Activated naive CD8-positive, alpha-beta T cell treated with anti-CD3 and anti-CD28 coated beads for 36 hours (primary cell): ENCODE data around the gene BCL6B. TPM values are rescaled to one million over a fixed set of nuclear protein-coding genes. Genes with fewer than 3 reads are reported as not detected.
A peak's percentile ranks its signal among the peaks of the same experiment; 100 is the strongest.
"Not testable (repeated sequence)": the region's sequence is repeated elsewhere in the genome, so short reads cannot be mapped to it uniquely, and the experiment has no call there.

ENCODE experiments used
- DNase-seq: peaks from one replicate; pipeline ENCODE4 v3.0.0; 2021
- H3K27ac Mint-ChIP-seq: one replicate; pipeline ENCODE4 v1.8.0; 2022; ENCODE audit warnings: mild to moderate bottlenecking, moderate library complexity, mixed read lengths
- H3K27me3 Mint-ChIP-seq: one replicate; pipeline ENCODE4 v1.8.0; 2022; ENCODE audit warnings: mild to moderate bottlenecking, mixed read lengths
- H3K36me3 Mint-ChIP-seq: one replicate; pipeline ENCODE4 v1.8.0; 2021; ENCODE audit warnings: mild to moderate bottlenecking, mixed read lengths
- H3K4me1 Mint-ChIP-seq: one replicate; pipeline ENCODE4 v1.8.0; 2021; ENCODE audit warnings: mixed read lengths
- H3K4me3 Mint-ChIP-seq: one replicate; pipeline ENCODE4 v1.8.0; 2022; ENCODE audit warnings: mild to moderate bottlenecking, moderate library complexity, mixed read lengths
- H3K9me3 Mint-ChIP-seq: one replicate; pipeline ENCODE4 v1.8.0; 2022; ENCODE audit warnings: mixed read lengths
- total RNA-seq, 2 experiments: library from RNA; stranded (reverse); gene quantifications; one replicate each; pipeline ENCODE4 v1.2.3, GENCODE V29; 2021

Gene BCL6B
- 1 to 10 TPM in 1 of 2 experiments, under 1 TPM in 1; 0.85 to 1.0 TPM for total RNA-seq

GRCh38 chr17:7022781-7023571, at the start of gene BCL6B:
Gene BCL6B, plus strand, starts transcription at chr17:7023050. Its CDS starts 622 bp downstream, at chr17:7023672.
- Mint-ChIP-seq H3K36me3 (peaks cover 2% of the 10 kb centered on the region), H3K27ac (peak within 1 kb of the TSS; percentile 62), H3K4me3 (peak within 1 kb of the TSS; percentile 67), H3K27me3 (peaks cover 12% of the 10 kb centered on the region), H3K4me1 (peaks cover 40% of the 10 kb centered on the region), H3K9me3 (no peaks in the 10 kb centered on the region)
- DNase-seq: no peak

- H3K27ac Mint-ChIP-seq, H3K36me3 Mint-ChIP-seq, H3K27me3 Mint-ChIP-seq, DNase-seq, H3K4me3 Mint-ChIP-seq, H3K4me1 Mint-ChIP-seq, H3K9me3 Mint-ChIP-seq: not testable (repeated sequence)
Measured at GRCh38 chr17:6979440-6979839, 43.4 kb upstream of the BCL6B start.

DNA sequence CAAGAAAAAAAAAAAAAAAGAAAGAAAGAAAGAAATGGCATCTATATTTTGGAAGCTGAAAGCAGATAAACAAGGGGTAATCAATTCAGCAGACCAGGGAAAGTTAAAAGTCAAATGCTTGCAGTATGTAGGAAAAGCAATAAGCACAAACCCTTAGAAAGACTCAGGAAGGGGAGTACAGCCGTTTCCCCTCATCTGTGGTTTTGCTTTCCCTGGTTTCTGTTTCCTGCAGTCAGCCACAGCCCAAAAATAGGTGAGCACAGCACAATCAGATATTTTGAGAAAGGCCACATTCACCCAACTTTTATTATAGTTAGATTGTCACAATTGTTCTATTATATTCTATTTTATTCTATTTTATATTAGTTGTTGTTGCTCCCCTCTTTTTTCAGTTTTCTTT, 41.4 kb upstream of the BCL6B start:
- Mint-ChIP-seq H3K9me3 (no peaks in the 10 kb centered on the region), H3K27ac (no peak overlapping the region), H3K27me3 (no peaks in the 10 kb centered on the region), H3K4me1 (peaks cover 8% of the 10 kb centered on the region), H3K36me3 (peaks cover 3% of the 10 kb centered on the region), H3K4me3 (no peak overlapping the region)
- no peak for DNase-seq

- peaks cover 8% of the 10 kb centered on the region for H3K4me1 Mint-ChIP-seq
- H3K27ac Mint-ChIP-seq: no peak overlapping the region
- no peaks in the 10 kb centered on the region for H3K27me3 Mint-ChIP-seq
- H3K36me3 Mint-ChIP-seq: no peaks in the 10 kb centered on the region
- H3K9me3 Mint-ChIP-seq: no peaks in the 10 kb centered on the region
- no peak overlapping the region for H3K4me3 Mint-ChIP-seq
- no peak for DNase-seq
Measured at GRCh38 chr17:6985266-6985665, 37.6 kb upstream of the BCL6B start.

DNA sequence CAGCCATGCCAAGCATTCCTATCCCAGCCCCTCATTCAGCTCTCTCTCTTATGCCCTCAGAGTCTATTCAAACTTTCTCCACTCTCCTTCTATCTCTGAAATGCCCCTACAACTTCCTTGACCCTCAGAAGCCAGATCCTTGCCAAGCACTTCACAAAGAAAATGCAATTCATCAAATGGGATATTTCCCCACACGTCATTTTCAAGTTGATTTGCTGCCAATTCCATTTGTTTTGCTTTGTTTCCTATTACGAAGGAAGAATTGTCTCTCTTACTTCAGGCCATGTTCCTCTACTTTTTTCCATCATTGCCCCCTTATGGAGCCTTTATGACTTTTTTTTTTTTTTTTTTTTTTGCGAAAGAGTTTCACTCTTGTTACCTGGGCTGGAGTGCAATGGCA, 36.2 kb upstream of the BCL6B start:
- H3K27ac Mint-ChIP-seq: no peak overlapping the region
- no peak for DNase-seq
- no peaks in the 10 kb centered on the region for H3K9me3 Mint-ChIP-seq
- H3K27me3 Mint-ChIP-seq: no peaks in the 10 kb centered on the region
- no peak overlapping the region for H3K4me3 Mint-ChIP-seq
- no peaks in the 10 kb centered on the region for H3K4me1 Mint-ChIP-seq
- H3K36me3 Mint-ChIP-seq: no peaks in the 10 kb centered on the region

- no peak overlapping the region for H3K4me3 Mint-ChIP-seq
- no peaks in the 10 kb centered on the region for H3K36me3 Mint-ChIP-seq
- no peaks in the 10 kb centered on the region for H3K27me3 Mint-ChIP-seq
- no peaks in the 10 kb centered on the region for H3K9me3 Mint-ChIP-seq
- no peak for DNase-seq
- H3K4me1 Mint-ChIP-seq: no peaks in the 10 kb centered on the region
- no peak overlapping the region for H3K27ac Mint-ChIP-seq
Measured at GRCh38 chr17:6989779-6990178, 33.1 kb upstream of the BCL6B start.

- not testable (repeated sequence) for H3K36me3 Mint-ChIP-seq, DNase-seq, H3K4me3 Mint-ChIP-seq, H3K27me3 Mint-ChIP-seq, H3K4me1 Mint-ChIP-seq, H3K27ac Mint-ChIP-seq, H3K9me3 Mint-ChIP-seq
Measured at GRCh38 chr17:6993613-6994056, 29.2 kb upstream of the BCL6B start.

DNA sequence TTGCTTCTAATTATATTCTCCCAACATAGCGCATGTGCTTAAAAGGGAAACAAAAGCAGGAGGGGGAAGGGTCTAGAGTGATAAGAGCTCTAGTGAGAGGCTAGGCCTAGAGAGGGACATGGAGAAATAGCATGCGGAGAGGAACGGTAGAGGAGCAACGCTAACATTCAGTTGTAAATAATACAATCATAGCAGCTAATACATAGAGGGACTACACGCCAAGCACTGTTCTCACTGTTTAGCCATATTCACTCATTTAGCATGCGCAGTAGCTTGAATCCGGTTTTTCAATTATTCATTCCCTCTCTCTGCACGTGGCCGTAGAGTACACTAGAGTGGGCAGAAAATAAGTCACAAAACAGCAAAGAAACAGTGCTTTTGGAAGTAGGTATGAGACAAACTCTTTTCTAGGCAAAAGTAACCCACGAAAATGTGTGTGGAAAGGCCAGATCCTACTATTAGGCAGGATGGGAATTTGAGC, 28.7 kb upstream of the BCL6B start:
- no peak overlapping the region for H3K4me3 Mint-ChIP-seq
- H3K9me3 Mint-ChIP-seq: no peaks in the 10 kb centered on the region
- no peaks in the 10 kb centered on the region for H3K27me3 Mint-ChIP-seq
- DNase-seq: no peak
- H3K36me3 Mint-ChIP-seq: peaks cover 9% of the 10 kb centered on the region
- H3K27ac Mint-ChIP-seq: no peak overlapping the region
- H3K4me1 Mint-ChIP-seq: no peaks in the 10 kb centered on the region

DNA sequence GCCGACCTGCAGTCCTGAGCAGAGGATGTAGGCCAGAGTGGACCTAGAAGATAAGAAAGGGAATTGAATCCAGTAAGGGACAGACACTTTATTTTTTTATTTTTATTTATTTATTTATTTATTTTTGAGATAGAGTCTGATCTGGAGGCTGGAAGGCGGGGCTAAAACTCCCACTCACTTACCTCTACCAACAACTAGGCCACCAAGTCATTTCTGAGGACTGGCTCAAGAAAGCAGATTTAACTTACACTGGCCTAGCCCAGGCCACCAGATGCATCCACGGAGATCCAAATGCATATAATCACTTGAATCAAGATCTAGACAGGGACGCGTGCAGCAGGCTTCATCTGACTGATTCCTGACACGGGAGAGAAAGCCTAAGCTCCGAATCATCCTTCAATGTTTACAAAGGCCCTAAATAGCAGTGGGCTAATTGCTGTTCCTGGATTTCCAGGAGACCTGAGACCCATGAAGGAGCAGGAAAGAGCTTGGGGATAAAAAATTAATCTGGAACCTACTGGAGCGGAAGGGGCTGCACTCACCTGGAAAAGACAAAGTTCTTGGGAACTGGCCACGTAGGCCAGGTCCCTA, 28.1 kb upstream of the BCL6B start:
- Mint-ChIP-seq H3K36me3 (peaks cover 11% of the 10 kb centered on the region), H3K4me1 (no peaks in the 10 kb centered on the region), H3K4me3 (no peak overlapping the region), H3K27me3 (no peaks in the 10 kb centered on the region), H3K9me3 (no peaks in the 10 kb centered on the region), H3K27ac (no peak overlapping the region)
- no peak for DNase-seq

DNA sequence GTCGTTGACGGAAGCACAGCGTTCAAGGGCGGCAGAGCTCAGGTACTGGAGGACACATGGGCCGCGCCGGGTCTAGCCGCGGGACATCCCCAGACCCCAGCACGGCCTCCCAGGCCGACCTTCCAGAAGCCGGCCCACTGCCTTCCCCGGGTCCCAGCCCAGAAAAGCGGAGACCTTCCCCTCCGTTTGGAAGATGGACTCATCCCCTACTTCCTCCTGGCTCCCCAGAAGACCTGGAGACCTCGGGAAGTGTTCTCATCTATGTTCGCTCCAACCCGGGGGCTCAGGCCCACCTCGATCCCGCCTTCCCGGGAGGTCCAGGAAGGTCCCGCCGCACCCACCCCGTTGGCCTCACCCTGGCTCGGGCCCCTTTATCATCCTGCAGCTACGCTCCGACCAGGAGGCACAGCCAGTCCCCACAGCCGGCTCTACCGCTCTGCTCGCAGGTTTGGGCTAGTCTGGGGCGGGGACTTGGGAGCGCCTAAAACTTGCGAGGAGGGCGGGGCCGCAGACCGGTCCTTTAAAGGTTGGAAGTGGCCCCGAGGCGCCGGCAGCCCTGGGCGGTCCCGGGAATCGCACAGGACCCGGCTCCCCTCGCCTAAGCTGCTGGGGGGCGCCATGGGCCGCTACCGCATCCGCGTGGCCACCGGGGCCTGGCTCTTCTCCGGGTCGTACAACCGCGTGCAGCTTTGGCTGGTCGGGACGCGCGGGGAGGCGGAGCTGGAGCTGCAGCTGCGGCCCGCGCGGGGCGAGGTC, 27.2 kb upstream of the BCL6B start, which contains the start of gene ALOX12:
TSS of gene ALOX12 (plus strand) at position 550 of the 756 bp plus-strand sequence. CDS start at position 619, 69 bp downstream.
- no peaks in the 10 kb centered on the region for H3K9me3 Mint-ChIP-seq
- H3K36me3 Mint-ChIP-seq: peaks cover 11% of the 10 kb centered on the region
- no peaks in the 10 kb centered on the region for H3K27me3 Mint-ChIP-seq
- no peaks in the 10 kb centered on the region for H3K4me1 Mint-ChIP-seq
- DNase-seq: no peak
- no peak within 1 kb of the TSS for H3K4me3 Mint-ChIP-seq
- H3K27ac Mint-ChIP-seq: no peak within 1 kb of the TSS

GRCh38 chr17:6996256-6997011, 26.4 kb upstream of the BCL6B start:
- peaks cover 12% of the 10 kb centered on the region for H3K36me3 Mint-ChIP-seq
- no peaks in the 10 kb centered on the region for H3K9me3 Mint-ChIP-seq
- H3K27me3 Mint-ChIP-seq: no peaks in the 10 kb centered on the region
- no peak for DNase-seq
- no peak overlapping the region for H3K27ac Mint-ChIP-seq
- no peaks in the 10 kb centered on the region for H3K4me1 Mint-ChIP-seq
- H3K4me3 Mint-ChIP-seq: no peak overlapping the region

GRCh38 chr17:6997171-6997570, 25.7 kb upstream of the BCL6B start:
- DNase-seq: no peak
- Mint-ChIP-seq H3K27me3 (no peaks in the 10 kb centered on the region), H3K9me3 (no peaks in the 10 kb centered on the region), H3K27ac (no peak overlapping the region), H3K4me1 (no peaks in the 10 kb centered on the region), H3K4me3 (no peak overlapping the region), H3K36me3 (peaks cover 13% of the 10 kb centered on the region)

GRCh38 chr17:6998855-6999508, 23.9 kb upstream of the BCL6B start:
- H3K27me3 Mint-ChIP-seq: no peaks in the 10 kb centered on the region
- peaks cover 13% of the 10 kb centered on the region for H3K36me3 Mint-ChIP-seq
- no peak overlapping the region for H3K27ac Mint-ChIP-seq
- no peaks in the 10 kb centered on the region for H3K4me1 Mint-ChIP-seq
- no peak for DNase-seq
- no peak overlapping the region for H3K4me3 Mint-ChIP-seq
- no peaks in the 10 kb centered on the region for H3K9me3 Mint-ChIP-seq

- Mint-ChIP-seq H3K36me3 (peaks cover 13% of the 10 kb centered on the region), H3K4me1 (peaks cover 3% of the 10 kb centered on the region), H3K27me3 (no peaks in the 10 kb centered on the region), H3K27ac (no peak overlapping the region), H3K9me3 (no peaks in the 10 kb centered on the region), H3K4me3 (no peak overlapping the region)
- DNase-seq: peak; percentile 21
Measured at GRCh38 chr17:7001318-7001961, 21.4 kb upstream of the BCL6B start.
